Fibroblast of villous mesenchyme (primary cell): Measurements from ENCODE around the gene FGD2. TPM values are rescaled to one million over a fixed set of nuclear protein-coding genes. Genes with fewer than 3 reads are reported as not detected.

Experiments
- DNase-seq: peaks from one replicate; pipeline ENCODE4 v3.0.0-alpha.2; 2010; ENCODE audit warnings: low read depth
- H3K4me3 ChIP-seq: 2 replicates; pipeline ENCODE4 v1.5.1; 2011; ENCODE audit warnings: low read depth, mild to moderate bottlenecking, low read length
- CTCF ChIP-seq: IDR thresholded peaks from 2 replicates; pipeline ENCODE4 v1.5.1; 2012; ENCODE audit warnings: low read depth, mild to moderate bottlenecking, low read length; ENCODE audit not compliant: insufficient read depth
- total RNA-seq: library from RNA; depleted of rRNA; stranded (reverse); fragments of >200 nt; gene quantifications from 2 replicates; pipeline ENCODE4 v1.2.3, GENCODE V29; 2012

Gene FGD2
- total RNA-seq, 1 donor = not detected

GRCh38 chr6:37025621-37026466, 20.4 kb downstream of the FGD2 start:
- DNase-seq = no peak
- H3K4me3 ChIP-seq = no peak overlapping the region
- no peak for TF ChIP-seq CTCF

GRCh38 chr6:37027036-37027720, 21.7 kb downstream of the FGD2 start:
- no peak for DNase-seq
- no peak overlapping the region for H3K4me3 ChIP-seq
- no peak for TF ChIP-seq CTCF

GRCh38 chr6:37027811-37028469, 22.5 kb downstream of the FGD2 start:
- no peak overlapping the region for H3K4me3 ChIP-seq
- DNase-seq = no peak
- TF ChIP-seq CTCF = no peak

GRCh38 chr6:37029249-37029971, 24.0 kb downstream of the FGD2 start:
- peak; percentile 80 for TF ChIP-seq CTCF
- H3K4me3 ChIP-seq = no peak overlapping the region
- peak; percentile 88 for DNase-seq

GRCh38 chr6:37030599-37030998, 25.1 kb downstream of the FGD2 start:
- no peak overlapping the region for H3K4me3 ChIP-seq
- no peak for DNase-seq
- no peak for TF ChIP-seq CTCF

GRCh38 chr6:37032239-37032638, 26.8 kb downstream of the FGD2 start:
- DNase-seq = no peak
- no peak overlapping the region for H3K4me3 ChIP-seq
- TF ChIP-seq CTCF = no peak
